Ammon's horn (tissue), 1 donor: ENCODE data around the gene SLC38A9.
"Not testable (repeated sequence)": the region's sequence is repeated elsewhere in the genome, so short reads cannot be mapped to it uniquely, and the experiment has no call there.

Experiments
- DNase-seq: peaks from one replicate; pipeline ENCODE4 v3.0.0-alpha.2; 2016; ENCODE audit warnings: low spot score

SLC38A9 gene, protein sequence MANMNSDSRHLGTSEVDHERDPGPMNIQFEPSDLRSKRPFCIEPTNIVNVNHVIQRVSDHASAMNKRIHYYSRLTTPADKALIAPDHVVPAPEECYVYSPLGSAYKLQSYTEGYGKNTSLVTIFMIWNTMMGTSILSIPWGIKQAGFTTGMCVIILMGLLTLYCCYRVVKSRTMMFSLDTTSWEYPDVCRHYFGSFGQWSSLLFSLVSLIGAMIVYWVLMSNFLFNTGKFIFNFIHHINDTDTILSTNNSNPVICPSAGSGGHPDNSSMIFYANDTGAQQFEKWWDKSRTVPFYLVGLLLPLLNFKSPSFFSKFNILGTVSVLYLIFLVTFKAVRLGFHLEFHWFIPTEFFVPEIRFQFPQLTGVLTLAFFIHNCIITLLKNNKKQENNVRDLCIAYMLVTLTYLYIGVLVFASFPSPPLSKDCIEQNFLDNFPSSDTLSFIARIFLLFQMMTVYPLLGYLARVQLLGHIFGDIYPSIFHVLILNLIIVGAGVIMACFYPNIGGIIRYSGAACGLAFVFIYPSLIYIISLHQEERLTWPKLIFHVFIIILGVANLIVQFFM

DNA sequence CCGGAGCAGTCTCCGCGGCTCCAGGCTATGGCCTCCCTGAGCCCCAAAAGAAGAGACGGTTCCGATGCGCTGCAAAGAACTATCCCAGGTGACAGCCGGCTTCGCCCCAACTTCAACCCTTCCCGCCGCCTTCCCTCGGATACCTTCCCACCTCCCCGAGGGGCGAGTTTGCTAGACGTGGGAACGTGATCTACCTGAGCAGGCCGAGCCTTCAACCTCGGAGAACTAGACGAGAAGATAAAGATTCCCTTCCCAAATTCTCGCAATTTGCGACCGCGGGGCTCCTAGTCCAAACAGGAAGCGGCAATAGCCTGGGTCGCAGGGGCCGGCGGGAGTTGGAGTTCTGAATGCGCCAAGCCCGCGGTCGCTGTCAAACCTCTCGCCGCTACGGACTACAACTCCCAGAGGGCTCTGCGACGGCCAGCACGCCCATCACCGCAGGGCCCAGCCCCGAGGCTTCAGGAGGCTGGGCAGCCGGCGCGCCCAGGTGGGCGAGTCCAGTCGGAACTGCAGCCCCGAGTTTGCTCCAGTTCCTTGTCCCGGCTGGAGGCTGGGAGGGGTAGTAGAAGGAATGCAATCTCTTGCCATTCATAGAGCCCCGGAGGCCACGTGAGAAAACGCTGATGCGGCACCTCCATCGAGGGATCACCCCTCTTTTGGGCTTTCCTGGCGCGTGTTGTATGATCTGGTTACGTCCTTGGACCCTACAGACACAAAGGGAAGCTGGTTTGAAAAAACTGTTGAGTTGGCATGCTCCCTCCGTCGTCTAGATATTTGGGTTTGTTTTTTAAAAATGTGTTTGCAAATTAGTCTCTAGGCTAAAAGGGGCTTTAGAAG lies at the start of gene SLC38A9:
Gene SLC38A9 (minus strand): TSS at position 302 of the 837 bp plus-strand sequence. CDS start 14,366 bp downstream, outside the sequence.
- peak; percentile 97 for DNase-seq

DNA sequence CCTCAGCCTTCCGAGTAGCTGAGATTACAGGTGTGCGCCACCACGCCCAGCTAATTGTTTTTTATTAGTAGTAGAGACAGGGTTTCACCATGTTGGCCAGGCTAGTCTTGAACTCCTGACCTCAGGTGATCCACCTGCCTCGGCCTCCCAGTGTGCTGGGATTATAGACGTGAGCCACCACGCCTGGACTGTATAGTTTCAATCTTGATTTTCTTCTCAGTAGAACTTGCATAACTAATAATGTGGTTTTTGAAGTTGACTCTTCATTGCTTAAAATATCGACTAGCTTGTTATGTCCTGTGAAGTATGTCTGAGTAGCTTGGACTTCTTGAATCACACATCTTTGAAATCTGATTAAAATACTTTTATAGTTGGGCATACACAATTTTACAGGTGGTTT lies 49.6 kb upstream of the SLC38A9 start:
- DNase-seq, result not testable (repeated sequence)

DNA sequence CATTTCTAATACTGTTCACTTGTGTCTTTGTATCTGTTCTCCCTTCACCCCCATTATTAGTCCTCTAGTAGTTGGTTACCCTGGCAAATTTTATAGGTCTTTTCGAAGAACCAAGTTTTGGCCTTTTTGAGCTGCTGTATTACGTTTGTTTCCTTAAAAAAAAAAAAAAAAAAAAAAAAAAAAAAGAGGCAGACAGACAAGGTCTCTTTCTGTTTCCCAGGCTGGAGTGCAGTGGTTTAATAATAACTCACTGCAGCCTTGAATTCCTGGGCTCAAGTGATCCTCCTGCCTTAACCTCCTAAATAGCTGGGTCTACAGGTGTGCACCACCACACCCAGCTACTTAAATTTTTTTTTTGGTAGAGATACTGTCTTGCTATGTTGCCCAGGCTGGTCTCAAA lies 46.6 kb upstream of the SLC38A9 start:
- no peak for DNase-seq

DNA sequence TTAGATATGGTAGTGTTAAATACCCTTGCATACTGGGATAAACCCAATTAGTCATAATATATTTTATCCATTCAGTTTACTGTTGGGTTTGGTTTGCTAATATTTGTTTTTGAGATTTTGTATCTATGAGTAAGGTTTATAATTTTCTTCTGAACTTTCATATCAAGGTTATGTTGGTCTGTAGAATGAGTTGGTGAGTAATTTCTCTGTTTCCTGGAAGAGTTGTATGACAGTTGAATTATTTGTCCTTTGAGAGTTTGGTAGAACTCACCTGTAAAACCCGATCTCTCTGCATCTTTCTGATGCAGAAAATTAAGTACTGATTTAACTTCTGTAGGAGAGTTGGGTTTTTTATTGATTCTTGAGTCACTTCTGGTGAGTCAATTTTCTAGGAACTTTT lies 46.1 kb upstream of the SLC38A9 start:
- DNase-seq, result no peak

DNA sequence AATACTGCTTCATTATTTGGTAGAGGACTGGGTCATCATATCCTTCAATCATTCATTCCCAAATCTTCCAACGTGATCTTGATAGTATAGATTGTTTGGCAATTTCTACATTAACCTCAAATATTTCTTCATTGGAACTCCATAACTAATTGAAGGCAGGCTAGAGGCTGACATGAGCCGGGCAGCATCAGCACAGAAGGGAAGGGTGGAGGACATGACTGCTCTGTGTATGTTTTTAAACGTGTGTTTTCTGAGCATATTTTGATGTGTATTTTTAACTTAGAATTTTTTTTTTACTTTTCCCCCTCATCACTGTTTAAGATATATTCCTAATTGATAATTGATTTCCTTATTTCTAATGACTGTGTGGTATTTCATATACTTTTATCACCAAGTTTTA lies 38.4 kb upstream of the SLC38A9 start:
- DNase-seq, result no peak

DNA sequence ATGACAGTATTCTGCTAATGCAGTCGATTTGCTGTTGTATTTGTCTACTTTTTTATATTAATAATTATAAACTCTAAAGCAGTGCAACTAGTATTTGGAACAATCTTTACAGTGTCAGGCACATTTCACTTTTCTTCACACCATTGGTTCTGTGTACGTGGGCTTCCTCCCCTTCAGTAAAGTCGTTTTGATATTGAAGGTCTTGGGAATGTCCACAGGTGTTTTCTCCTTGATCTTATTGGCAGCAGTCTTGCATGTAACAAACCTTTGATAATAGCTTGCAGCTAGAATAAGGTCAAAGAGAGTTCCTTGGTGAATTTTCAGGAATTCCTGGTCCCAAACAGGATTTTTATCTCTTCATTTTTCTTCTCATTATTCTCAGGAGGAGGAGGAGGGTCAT lies 37.9 kb upstream of the SLC38A9 start:
- DNase-seq, result no peak

DNA sequence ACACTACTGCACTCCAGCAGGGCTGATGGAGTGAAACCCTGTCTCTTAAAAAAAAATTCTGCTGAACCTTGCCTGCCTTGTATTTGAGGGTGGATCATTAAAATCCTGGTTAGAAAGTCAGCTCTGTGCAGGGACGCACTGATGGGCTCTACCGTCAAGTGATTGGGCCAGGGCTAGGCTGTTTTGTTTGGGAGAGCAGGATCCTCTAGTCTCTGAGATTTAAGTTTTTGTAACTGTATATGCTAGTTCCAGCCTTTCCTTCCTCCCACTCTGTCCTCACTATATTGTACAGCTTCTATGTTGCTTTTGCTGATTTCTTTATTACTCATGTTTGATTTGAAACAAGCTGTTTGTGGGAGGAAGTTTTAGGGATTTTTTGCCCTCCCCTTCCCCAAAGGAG lies 37.3 kb upstream of the SLC38A9 start:
- no peak for DNase-seq

DNA sequence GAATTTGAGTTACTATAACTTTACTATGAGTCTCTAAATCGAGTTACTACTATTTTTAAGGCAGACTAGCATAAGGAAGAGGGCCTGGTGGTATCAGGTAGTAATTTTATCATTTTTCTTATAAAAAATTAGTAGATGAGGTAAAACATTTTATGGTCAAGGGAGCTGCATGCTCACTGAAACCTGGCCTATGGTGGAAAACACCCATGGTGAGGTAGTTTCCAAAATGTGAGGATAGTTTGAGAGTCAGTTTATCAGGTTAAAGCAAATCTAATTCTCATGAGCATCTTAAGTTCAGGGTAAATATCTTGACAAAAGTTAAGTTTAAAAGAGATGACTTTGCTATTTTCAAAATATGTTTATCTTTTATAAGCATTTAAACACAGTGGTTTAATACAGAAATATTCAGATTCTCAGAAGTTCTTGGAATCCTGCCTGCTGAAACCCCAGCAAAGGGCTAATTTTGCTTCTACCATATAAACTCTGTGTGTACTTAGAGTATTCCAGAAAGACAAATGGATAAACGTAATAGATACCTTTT lies 35.7 kb upstream of the SLC38A9 start:
- DNase-seq, result no peak

DNA sequence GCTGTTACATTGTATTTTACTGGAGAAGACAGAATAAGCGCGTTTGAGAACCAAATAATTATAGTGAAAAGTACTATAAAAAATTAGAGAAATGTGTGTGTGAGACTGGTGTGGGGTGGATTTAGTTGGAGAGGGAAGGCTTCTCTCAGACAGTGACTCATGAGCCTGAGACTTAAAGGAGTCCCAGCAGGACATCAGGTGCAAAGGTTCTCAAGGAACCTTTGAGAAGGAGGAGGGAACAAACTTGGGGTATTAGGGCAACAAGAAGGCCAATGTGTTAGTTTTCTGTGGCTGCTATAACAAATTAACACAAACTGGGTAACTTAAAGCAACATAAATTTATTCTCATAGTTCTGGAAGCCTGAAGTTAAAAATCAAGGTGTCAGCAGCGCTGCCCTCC lies 30.7 kb upstream of the SLC38A9 start:
- DNase-seq, result no peak

DNA sequence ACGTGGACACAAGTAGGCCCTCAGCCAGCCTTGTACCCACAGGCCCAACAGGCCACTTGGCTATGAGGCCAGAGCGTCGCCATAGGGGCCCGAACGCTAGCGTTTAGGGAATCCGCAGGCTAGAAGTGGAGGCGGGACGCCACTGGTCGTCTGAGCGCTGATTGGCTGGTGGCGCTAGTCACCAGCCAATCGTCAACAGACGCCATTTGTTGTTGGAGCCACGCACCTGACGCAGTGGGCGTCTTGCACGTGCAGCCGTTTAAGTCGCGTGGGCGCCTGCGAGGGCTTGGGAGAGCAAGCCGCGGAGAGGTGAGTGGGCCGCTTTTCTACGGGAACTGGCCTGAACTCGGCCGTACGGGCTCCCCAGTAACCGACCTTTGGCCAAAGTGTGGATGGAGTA lies 25.7 kb upstream of the SLC38A9 start, which contains the start of gene DDX4:
Gene DDX4 (plus strand): TSS at position 269 of the 400 bp plus-strand sequence. CDS start 903 bp downstream, outside the sequence.
- no peak for DNase-seq

DNA sequence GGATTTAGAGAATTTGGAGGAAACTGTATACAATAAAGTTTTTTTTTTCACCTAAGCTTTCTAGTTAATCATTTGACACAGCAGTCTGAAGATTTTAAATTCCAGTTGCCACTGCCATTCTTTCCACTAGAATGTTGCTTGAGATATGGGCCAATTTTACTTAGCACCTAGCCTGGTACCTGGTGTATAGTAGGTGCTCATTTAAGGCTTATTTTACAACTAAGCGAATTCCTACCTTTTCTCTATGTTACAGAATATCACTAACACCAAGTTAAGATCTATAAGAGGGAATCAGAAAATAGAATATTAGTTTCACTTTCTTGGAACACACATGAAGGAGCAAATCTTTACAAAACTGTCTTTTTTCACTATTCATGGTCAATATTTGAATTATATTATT lies 22.5 kb upstream of the SLC38A9 start:
- DNase-seq, result no peak

DNA sequence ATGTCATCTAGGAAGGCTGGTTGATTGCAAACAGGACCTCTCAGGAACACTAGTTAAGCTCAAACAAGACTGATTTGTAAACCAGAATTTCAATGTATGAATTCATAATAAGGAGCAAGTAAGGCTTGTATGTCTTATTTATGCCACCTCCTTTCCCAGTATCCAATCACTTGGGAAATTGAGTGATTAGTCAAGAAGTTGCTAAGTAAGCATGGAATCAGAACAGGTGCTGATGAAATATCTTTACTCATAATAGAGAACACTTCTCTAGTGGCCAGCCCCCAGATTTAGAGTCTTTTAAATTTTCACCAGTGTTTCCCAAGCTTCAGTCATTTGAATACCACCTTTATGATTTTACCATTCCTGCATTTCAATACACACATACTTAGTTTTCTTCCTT lies 20.5 kb upstream of the SLC38A9 start:
- DNase-seq, result no peak

DNA sequence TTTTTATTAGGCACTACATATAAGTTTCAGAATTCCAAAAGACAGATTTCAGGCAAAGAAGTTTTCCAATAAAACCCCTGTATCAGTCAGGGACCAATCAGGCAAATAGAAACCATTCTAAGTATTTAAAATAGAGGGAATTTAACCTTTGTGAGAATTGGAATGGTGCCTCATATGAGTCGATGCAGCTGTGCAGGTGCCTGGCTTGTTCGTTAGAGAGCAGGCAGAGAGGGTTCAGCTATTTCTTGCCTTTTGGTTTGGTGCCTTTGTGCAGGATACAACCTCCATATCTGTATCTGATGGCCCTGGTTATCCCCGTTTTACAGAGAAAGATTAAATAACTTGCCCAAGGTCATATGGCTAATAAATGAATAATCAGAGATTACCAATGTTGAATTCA lies 19.7 kb upstream of the SLC38A9 start:
- DNase-seq, result no peak

DNA sequence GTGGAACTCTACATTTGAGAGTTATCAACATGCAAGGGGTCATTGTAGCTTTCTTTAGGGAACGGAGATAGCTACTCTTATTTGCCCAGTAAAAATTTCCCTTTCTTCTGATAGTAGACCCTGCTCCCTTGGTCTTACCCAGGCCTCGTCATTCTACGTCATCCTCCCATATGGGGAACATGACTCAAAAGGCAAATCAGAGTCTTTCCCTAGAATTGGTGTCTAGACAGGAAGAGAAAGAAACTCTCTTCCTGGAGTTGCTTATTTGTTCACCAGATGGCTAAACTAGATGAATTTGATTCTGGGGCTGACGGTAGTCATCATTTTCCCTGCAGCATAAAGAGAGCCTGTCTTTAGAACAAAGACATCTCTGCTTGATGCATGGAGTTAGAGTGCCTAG lies 12.2 kb upstream of the SLC38A9 start:
- no peak for DNase-seq

DNA sequence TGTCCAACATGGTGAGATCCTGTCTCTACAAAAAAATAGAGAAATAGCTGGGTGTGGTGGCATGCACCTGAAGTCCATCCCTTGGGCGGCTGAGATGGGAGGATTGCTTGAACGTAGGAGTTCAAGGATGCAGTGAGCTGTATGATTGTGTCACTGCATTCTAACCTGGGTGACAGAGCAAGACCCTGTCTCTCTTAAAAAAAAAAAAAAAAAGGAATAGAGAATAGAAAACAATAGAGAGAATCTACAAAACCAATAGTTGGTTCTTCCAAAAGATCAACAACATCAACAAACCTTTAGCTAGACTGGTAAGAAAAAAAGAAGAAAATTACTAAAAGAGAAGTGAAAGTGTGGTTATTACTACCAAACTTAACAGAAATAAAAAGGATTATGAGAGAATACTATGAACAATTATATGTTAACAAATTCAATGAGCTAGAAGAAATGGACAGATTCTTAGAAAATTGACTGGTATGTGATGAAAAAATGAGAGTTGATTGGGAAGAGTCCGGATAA lies 8.1 kb upstream of the SLC38A9 start:
- no peak for DNase-seq

DNA sequence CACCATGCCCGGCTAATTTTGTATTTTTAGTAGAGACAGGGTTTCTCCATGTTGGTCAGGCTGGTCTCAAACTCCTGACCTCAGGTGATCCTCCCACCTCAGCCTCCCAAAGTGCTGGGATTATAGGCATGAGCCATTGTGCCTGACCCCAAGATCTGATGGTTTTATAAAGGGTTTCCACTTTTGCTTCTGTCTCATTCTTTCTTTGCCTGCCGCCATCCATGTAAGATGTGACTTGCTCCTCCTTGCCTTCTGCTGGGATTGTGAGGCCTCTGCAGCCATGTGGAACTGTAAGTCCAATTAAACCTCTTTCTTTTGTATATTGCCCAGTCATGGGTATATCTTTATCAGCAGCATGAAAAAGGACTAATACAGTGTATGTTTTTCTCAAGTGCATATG lies 6.9 kb upstream of the SLC38A9 start:
- not testable (repeated sequence) for DNase-seq

DNA sequence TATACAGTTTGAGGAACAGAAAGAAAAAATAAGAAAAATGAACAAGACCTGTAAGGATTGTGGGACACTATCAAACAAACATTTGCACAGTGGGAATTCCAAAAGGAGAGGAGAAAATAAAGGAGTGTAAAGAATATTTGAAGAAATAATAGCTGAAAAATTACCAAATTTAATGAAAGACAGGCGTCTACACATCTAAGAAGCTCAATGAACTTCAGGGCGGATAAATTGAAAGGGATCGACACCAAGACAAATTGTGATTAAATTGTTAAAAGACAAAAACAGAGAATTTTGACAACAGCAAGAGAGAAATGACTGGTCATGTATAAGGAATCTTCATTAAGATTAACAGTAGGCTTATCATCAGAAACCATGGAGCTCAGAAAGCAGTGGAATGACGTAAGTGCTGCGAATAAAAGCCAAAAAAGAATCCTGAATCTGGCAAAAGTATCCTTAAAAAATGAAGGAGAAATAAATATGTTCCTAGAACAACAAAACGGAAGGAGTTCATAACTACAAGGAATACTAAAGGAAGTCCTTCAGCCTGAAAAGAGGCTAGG lies 3.5 kb upstream of the SLC38A9 start:
- DNase-seq, result no peak

DNA sequence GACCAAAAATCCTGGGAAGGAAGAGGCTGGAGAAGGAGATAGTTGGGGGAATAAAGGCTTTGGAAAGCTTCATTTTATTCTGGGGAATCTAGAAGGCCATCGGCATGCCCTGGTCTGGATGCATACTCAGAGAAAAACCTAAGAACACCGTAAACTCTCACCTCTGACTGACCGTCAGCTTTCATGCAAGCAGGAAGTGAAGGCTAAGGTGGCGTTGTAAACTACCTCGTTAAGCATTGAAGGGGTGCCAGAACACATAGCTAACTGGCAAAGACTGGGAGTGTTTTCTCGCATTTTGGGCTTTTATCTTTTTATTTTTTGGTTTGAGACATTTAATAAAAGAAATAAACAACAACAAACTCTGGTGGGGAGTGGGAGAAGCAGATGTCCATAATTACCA lies 2.6 kb upstream of the SLC38A9 start:
- no peak for DNase-seq

DNA sequence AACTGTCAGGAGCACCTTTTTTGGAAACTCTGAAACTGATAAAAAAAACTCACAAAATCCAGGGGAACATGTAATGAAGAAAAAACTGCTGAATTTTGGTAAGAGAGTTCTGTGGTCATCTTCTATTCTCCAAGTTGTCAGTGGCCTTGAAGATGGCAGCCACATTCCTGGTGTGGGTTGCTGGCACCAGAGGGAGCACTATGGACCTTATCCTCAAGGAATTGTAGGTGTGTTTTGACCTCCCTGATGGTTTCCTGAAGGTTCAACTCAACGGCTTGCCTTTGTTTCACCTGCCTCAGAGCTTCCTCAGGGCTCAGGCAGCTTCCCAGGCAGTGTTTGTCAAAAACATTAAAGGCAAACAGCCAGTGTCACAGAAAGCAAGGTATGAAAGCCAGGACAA lies 2.2 kb upstream of the SLC38A9 start:
- DNase-seq, result no peak

DNA sequence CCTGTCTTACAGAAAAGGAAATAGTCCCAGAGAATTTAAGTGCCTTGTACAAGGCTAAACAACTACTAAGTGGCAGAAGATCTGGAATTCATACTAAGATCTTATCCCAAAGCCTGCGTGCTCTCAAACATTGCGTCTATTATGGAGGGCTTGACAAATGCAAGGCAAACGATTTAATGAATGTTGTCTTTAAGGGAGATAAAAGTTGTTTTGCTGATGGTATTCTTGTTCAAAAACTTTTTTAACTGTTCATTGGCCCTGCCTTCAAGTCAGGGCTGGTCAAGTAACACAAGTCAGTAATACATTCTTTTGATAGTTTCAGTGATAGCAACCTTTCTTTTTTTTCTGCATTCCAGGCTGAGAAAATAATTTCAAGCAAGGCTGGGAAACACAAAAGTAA lies 1.7 kb upstream of the SLC38A9 start:
- DNase-seq, result no peak

DNA sequence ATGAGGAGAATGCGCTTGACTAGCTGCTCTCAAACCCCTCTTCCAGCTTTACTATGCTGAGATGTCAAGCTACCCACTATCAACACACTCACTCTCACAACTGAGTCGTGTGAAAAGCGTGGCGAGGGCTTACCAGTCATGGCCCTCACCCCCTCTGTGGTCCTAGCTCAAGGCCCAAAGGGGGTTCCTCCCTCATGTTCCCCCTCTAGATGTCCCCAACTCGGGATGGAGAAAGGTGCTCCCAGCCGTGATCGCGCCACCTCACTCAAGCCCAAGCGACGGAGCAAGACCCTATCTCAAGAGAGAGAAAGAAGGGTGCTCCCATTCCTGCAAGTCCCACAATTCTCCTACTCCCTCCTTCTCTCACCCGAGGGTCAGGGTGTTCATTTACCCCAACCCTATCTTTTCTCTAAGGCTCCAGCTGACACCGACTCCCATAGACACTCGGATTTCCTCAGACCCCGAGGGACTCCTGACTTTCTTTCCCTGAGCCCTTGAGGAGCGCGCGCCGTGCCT lies 559 bp downstream of the SLC38A9 start:
- no peak for DNase-seq

DNA sequence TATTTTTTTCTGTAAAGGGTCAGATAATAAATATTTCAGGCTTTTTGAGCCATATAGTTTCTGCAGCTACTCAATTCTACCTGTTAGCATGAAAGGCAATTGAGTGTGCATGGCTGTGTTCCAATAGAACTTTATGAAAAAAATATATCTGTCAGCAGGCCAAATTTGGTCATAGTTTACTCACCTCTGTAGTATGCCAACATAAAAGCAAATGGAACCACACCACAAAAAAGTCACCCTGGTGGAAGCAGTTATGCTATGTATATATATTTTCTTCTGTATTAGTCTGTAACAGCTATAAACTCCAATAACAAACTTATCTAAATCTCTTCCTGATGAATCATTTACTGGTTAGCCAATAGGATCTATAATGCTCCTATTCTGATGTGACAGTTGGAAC lies 3.4 kb downstream of the SLC38A9 start:
- DNase-seq, result no peak
